Measurements from ENCODE around the gene CNTF. TPM values are rescaled to one million over a fixed set of nuclear protein-coding genes. Genes with fewer than 3 reads are reported as not detected.
"Not testable (repeated sequence)": the region's sequence is repeated elsewhere in the genome, so short reads cannot be mapped to it uniquely, and the experiment has no call there.

CNTF gene, protein sequence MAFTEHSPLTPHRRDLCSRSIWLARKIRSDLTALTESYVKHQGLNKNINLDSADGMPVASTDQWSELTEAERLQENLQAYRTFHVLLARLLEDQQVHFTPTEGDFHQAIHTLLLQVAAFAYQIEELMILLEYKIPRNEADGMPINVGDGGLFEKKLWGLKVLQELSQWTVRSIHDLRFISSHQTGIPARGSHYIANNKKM
- 1.6 and 4.2 TPM in 2 replicates for total RNA-seq (ENCODE audit: low replicate concordance)

DNA sequence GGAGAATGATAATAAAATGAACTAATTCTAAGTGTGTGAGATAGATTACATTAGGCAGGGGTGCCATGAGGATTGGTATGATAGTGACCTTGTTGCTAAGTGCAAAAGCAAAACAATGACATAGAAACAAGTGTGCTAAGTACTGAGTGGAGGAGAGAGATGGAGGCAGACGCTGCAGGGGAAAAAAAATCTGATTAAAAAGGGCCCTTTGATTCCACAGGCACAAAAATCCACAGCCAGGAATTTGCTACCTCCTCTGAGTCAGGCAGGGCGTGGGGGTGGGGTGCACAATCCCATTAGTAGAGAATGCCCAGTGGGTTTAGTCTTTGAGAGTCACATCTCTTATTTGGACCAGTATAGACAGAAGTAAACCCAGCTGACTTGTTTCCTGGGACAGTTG is at the start of gene CNTF:
Gene CNTF (plus strand): TSS at position 322 of the 400 bp plus-strand sequence. CDS start 88 bp downstream, outside the sequence.
- no peaks in the 10 kb centered on the region for H3K4me1 ChIP-seq
- Mint-ChIP-seq H3K27ac (no peak within 1 kb of the TSS), H3K4me3 (no peak within 1 kb of the TSS), H3K27me3 (ENCODE audit: insufficient read depth, low read depth) (no peaks in the 10 kb centered on the region), H3K36me3 (peaks cover 47% of the 10 kb centered on the region), H3K9me3 (no peaks in the 10 kb centered on the region), H3K4me1 (no peaks in the 10 kb centered on the region)
- H3K9ac ChIP-seq, result no peak within 1 kb of the TSS
- no peak within 1 kb of the TSS for H3K4me2 ChIP-seq
- H3K27me3 ChIP-seq, result no peaks in the 10 kb centered on the region
- H3F3A ChIP-seq (ENCODE audit: low read depth), result no peaks in the 10 kb centered on the region
- H4K20me1 ChIP-seq (ENCODE audit: low read depth), result no peaks in the 10 kb centered on the region
- TF ChIP-seq EZH2 (IDR thresholded peaks at IDR 0.05), result no peak
- TF ChIP-seq, protein P1, sequence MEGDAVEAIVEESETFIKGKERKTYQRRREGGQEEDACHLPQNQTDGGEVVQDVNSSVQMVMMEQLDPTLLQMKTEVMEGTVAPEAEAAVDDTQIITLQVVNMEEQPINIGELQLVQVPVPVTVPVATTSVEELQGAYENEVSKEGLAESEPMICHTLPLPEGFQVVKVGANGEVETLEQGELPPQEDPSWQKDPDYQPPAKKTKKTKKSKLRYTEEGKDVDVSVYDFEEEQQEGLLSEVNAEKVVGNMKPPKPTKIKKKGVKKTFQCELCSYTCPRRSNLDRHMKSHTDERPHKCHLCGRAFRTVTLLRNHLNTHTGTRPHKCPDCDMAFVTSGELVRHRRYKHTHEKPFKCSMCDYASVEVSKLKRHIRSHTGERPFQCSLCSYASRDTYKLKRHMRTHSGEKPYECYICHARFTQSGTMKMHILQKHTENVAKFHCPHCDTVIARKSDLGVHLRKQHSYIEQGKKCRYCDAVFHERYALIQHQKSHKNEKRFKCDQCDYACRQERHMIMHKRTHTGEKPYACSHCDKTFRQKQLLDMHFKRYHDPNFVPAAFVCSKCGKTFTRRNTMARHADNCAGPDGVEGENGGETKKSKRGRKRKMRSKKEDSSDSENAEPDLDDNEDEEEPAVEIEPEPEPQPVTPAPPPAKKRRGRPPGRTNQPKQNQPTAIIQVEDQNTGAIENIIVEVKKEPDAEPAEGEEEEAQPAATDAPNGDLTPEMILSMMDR (IDR thresholded peaks at IDR 0.05), result no peak
- TF ChIP-seq EZH2phosphoT487 (IDR thresholded peaks at IDR 0.05), result no peak
- no peak for DNase-seq (ENCODE audit: low spot score)
- no peak within 1 kb of the TSS for H2AFZ ChIP-seq (replicated peaks)
- peaks cover 16% of the 10 kb centered on the region for H3K36me3 ChIP-seq
- no peaks in the 10 kb centered on the region for H3K9me3 ChIP-seq (ENCODE audit: low read depth)
- no peak within 1 kb of the TSS for H3K4me3 ChIP-seq
- H3K79me2 ChIP-seq (ENCODE audit: low read depth), result no peaks in the 10 kb centered on the region
- H3K27ac ChIP-seq, result peak within 1 kb of the TSS; percentile 53

DNA sequence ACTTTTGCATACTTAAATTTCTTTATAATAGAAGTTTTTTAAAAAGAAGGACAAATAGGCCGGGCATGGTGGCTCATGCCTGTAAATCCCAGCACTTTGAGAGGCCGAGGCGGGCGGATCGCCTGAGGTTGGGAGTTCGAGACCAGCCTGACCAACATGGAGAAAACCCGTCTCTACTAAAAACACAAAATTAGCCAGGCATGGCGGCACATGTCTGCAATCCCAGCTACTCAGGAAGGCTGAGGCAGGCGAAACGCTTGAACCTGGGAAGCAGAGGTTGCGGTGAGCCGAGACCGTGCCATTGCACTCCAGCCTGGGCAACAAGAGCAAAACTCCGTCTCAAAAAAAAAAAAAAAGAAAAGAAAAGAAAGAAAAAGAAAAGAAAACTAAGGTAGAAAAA is 49.6 kb upstream of the CNTF start:
- not testable (repeated sequence) for H3K36me3 Mint-ChIP-seq; H3K27ac ChIP-seq; H3K9ac ChIP-seq; DNase-seq (ENCODE audit: low spot score); H3K4me3 Mint-ChIP-seq; H3K9me3 Mint-ChIP-seq; H3K4me2 ChIP-seq; H3K36me3 ChIP-seq; H3K4me1 ChIP-seq; H2AFZ ChIP-seq (replicated peaks); H3K27me3 ChIP-seq; H3K27me3 Mint-ChIP-seq (ENCODE audit: insufficient read depth, low read depth); H4K20me1 ChIP-seq (ENCODE audit: low read depth); H3K4me3 ChIP-seq; H3K27ac Mint-ChIP-seq; H3K9me3 ChIP-seq (ENCODE audit: low read depth); H3K4me1 Mint-ChIP-seq
- H3F3A ChIP-seq (ENCODE audit: low read depth), result peaks cover 12% of the 10 kb centered on the region
- peaks cover 15% of the 10 kb centered on the region for H3K79me2 ChIP-seq (ENCODE audit: low read depth)

DNA sequence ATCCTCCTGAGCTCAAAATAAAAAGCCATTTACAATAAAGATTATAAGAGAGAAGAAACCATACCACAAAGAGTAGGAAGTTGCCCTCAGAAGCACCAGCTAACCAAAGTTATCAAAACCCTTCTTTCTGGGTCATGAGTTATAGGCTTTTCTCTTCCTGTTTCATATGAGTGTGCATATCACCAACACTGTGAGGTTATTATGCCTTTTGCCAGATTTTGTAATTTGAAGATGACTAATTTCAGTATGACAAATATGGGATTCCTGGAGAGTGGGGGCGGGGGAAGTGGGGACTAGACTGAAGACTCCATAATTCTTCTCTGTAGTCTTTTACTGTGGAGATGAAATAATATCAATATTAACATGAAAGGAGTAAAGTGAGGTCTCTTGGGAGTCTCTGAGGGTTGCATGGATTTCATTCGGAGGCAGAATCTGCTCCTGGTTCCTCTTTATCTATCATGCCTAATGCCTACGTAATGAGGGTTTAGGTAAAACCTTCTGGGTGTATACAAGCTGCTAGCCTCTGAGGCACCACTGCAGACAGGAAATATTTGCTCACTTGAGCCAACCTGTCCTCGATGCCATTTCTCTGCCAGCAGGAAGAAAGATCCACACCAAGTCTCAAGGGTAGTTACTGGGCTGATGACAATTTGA is 48.9 kb upstream of the CNTF start:
- Histone ChIP-seq H2AFZ (replicated peaks) (no peak overlapping the region), H3K36me3 (no peaks in the 10 kb centered on the region), H3K9ac (no peak overlapping the region), H4K20me1 (ENCODE audit: low read depth) (no peaks in the 10 kb centered on the region), H3K4me1 (peaks cover 8% of the 10 kb centered on the region), H3K27ac (no peak overlapping the region), H3K4me2 (no peak overlapping the region), H3K4me3 (no peak overlapping the region), H3K27me3 (no peaks in the 10 kb centered on the region), H3K9me3 (ENCODE audit: low read depth) (no peaks in the 10 kb centered on the region), H3K79me2 (ENCODE audit: low read depth) (peaks cover 15% of the 10 kb centered on the region), H3F3A (ENCODE audit: low read depth) (peaks cover 13% of the 10 kb centered on the region)
- Mint-ChIP-seq H3K4me3 (no peak overlapping the region), H3K4me1 (peaks cover 8% of the 10 kb centered on the region), H3K9me3 (no peaks in the 10 kb centered on the region), H3K27ac (no peak overlapping the region), H3K27me3 (ENCODE audit: insufficient read depth, low read depth) (peaks cover 5% of the 10 kb centered on the region), H3K36me3 (peaks cover 4% of the 10 kb centered on the region)
- TF ChIP-seq, protein P1 (IDR thresholded peaks at IDR 0.05), result no peak
- TF ChIP-seq EZH2 (IDR thresholded peaks at IDR 0.05), result no peak
- TF ChIP-seq EZH2phosphoT487 (IDR thresholded peaks at IDR 0.05), result no peak
- no peak for DNase-seq (ENCODE audit: low spot score)

DNA sequence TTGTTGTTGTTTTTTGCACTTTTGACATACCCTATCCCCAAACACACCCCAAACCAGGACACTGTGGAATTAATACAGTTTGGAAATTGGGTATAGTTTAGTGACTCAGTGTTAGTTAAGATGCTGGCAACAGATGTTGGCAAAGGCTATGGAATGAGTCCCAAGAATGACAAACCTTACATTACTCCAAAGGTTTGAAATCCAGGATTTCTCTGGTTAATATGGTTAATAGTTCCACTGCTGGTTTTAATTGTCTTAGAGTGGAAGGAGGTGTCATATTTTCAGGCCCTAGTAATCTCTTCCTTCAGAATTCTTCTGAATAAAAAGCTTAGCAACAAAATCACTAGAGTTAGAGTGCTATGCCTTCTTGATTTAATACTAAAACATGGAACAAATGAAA is 47.6 kb upstream of the CNTF start:
- H3K4me1 Mint-ChIP-seq, result peaks cover 8% of the 10 kb centered on the region
- Histone ChIP-seq H3K4me1 (peaks cover 8% of the 10 kb centered on the region), H3K27ac (no peak overlapping the region), H3K27me3 (no peaks in the 10 kb centered on the region), H3K4me2 (no peak overlapping the region), H3K9ac (no peak overlapping the region), H3K4me3 (no peak overlapping the region), H4K20me1 (ENCODE audit: low read depth) (peaks cover 3% of the 10 kb centered on the region), H3K79me2 (ENCODE audit: low read depth) (peaks cover 24% of the 10 kb centered on the region), H3K36me3 (no peaks in the 10 kb centered on the region), H3F3A (ENCODE audit: low read depth) (peaks cover 22% of the 10 kb centered on the region), H3K9me3 (ENCODE audit: low read depth) (no peaks in the 10 kb centered on the region), H2AFZ (replicated peaks) (no peak overlapping the region)
- TF ChIP-seq EZH2phosphoT487 (IDR thresholded peaks at IDR 0.05), result no peak
- TF ChIP-seq EZH2 (IDR thresholded peaks at IDR 0.05), result no peak
- H3K9me3 Mint-ChIP-seq, result no peaks in the 10 kb centered on the region
- no peak overlapping the region for H3K27ac Mint-ChIP-seq
- DNase-seq (ENCODE audit: low spot score), result no peak
- no peak overlapping the region for H3K4me3 Mint-ChIP-seq
- H3K27me3 Mint-ChIP-seq (ENCODE audit: insufficient read depth, low read depth), result peaks cover 6% of the 10 kb centered on the region
- H3K36me3 Mint-ChIP-seq, result peaks cover 6% of the 10 kb centered on the region
